H54 (cell line): ENCODE data around the gene AP1AR.
A peak's percentile ranks its signal among the peaks of the same experiment; 100 is the strongest.

Experiments
- DNase-seq: peaks from one replicate; pipeline ENCODE4 v3.0.0; 2011; ENCODE audit warnings: low spot score, mixed read lengths; ENCODE audit not compliant: insufficient read length
- FAIRE-seq: peaks from 3 replicates; lab custom pipeline; 2011; peaks lifted over from hg19 to GRCh38; lab: Jason Lieb, UNC
- POLR2A ChIP-seq: IDR thresholded peaks from 2 replicates; pipeline ENCODE4 v1.6.1; 2011; ENCODE audit warnings: low read depth, mild to moderate bottlenecking, low read length

Gene AP1AR

GRCh38 chr4:112251019-112251643 is 19.5 kb downstream of the AP1AR start:
- TF ChIP-seq POLR2A = no peak
- FAIRE-seq (no peak), DNase-seq (no peak)

- DNase-seq (no peak), FAIRE-seq (no peak)
- TF ChIP-seq POLR2A = no peak
These were observed 20.6 kb downstream of the AP1AR start for GRCh38 chr4:112252234-112252633.

GRCh38 chr4:112253382-112254000 is 21.9 kb downstream of the AP1AR start:
- FAIRE-seq (no peak), DNase-seq (no peak)
- TF ChIP-seq POLR2A = no peak

GRCh38 chr4:112257098-112257497 is 25.5 kb downstream of the AP1AR start:
- DNase-seq (no peak), FAIRE-seq (no peak)
- TF ChIP-seq POLR2A = no peak

GRCh38 chr4:112266823-112267222 is 35.2 kb downstream of the AP1AR start:
- no peak for DNase-seq
- no peak for FAIRE-seq
- no peak for TF ChIP-seq POLR2A

- FAIRE-seq = no peak
- no peak for TF ChIP-seq POLR2A
These were observed 38.5 kb downstream of the AP1AR start for GRCh38 chr4:112270051-112270450.

GRCh38 chr4:112270640-112271421 is 39.2 kb downstream of the AP1AR start:
- no peak for DNase-seq
- TF ChIP-seq POLR2A = no peak
- FAIRE-seq = peak; percentile 80

More at GRCh38 chr4:112270051-112270450, 38.5 kb downstream of the AP1AR start:
- no peak for DNase-seq

- FAIRE-seq (no peak), DNase-seq (no peak)
- TF ChIP-seq POLR2A = no peak
These were observed 40.7 kb downstream of the AP1AR start for GRCh38 chr4:112272292-112272691.

- no peak for FAIRE-seq
These were observed 43.4 kb downstream of the AP1AR start for GRCh38 chr4:112274959-112275358.

GRCh38 chr4:112276113-112276512 is 44.5 kb downstream of the AP1AR start:
- no peak for FAIRE-seq
- no peak for TF ChIP-seq POLR2A
- no peak for DNase-seq

More at GRCh38 chr4:112274959-112275358, 43.4 kb downstream of the AP1AR start:
- no peak for DNase-seq
- TF ChIP-seq POLR2A = no peak

GRCh38 chr4:112277220-112277619 is 45.6 kb downstream of the AP1AR start:
- TF ChIP-seq POLR2A = no peak
- DNase-seq = no peak
- no peak for FAIRE-seq

GRCh38 chr4:112277705-112278448 is 46.3 kb downstream of the AP1AR start:
- no peak for TF ChIP-seq POLR2A
- DNase-seq = no peak

GRCh38 chr4:112279025-112279881 is 47.7 kb downstream of the AP1AR start:
- DNase-seq (no peak), FAIRE-seq (no peak)
- TF ChIP-seq POLR2A = no peak

More at GRCh38 chr4:112277705-112278448, 46.3 kb downstream of the AP1AR start:
- FAIRE-seq = no peak
